GM19452 (cell line): ENCODE data around the gene LRFN3.
"Not testable (repeated sequence)": the region's sequence is repeated elsewhere in the genome, so short reads cannot be mapped to it uniquely, and the experiment has no call there.

Source experiments
- ATAC-seq: cut with Tn5 transposase; IDR thresholded peaks from one replicate; pipeline ENCODE4 v1.9.1; 2021; ENCODE audit not compliant: unreplicated experiment

LRFN3 gene, protein sequence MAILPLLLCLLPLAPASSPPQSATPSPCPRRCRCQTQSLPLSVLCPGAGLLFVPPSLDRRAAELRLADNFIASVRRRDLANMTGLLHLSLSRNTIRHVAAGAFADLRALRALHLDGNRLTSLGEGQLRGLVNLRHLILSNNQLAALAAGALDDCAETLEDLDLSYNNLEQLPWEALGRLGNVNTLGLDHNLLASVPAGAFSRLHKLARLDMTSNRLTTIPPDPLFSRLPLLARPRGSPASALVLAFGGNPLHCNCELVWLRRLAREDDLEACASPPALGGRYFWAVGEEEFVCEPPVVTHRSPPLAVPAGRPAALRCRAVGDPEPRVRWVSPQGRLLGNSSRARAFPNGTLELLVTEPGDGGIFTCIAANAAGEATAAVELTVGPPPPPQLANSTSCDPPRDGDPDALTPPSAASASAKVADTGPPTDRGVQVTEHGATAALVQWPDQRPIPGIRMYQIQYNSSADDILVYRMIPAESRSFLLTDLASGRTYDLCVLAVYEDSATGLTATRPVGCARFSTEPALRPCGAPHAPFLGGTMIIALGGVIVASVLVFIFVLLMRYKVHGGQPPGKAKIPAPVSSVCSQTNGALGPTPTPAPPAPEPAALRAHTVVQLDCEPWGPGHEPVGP

DNA sequence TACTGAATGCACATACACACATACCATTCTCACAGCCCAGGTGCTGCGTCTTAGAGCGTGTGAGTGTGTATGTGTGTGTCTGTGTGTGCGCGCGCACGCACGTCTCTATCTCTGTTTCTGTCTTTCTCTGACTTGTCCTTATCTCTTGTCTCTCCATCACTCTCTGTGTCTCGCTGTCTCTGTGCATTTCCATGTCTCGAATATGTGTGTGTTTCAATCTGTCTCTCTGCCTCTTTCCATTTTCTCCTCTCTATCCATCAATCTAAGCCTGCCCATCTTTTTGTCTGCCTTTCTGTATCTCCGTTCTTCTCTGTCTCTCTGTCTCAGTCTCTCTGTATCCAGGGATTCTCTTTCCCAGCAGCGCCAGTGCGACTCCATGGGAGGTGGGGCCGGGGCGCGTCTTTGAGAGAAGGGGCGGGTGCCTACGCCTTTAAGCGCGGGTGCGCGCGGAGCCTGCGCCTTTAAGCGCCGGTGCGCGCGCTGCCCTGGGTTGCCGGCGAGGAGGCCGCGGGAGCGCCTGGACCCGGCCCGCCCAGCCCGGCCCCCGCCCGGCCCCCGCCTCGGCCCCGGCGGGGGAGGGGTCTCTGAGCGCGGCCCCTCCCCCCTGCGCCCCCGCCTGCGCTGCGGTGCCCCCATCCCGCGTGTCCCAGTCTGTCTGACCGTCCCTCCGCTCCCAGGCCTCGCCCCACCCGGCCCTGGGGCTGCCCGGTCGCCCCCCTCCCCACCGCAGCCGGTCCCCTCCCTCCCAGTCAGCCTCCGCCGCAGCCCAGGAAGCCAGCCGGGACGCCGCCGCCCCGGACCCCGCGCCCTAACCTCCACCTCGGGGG is at the start of gene LRFN3:
Gene LRFN3 (plus strand): TSS at position 464 of the 827 bp plus-strand sequence. CDS start 3,052 bp downstream, outside the sequence.
- no peak for ATAC-seq

DNA sequence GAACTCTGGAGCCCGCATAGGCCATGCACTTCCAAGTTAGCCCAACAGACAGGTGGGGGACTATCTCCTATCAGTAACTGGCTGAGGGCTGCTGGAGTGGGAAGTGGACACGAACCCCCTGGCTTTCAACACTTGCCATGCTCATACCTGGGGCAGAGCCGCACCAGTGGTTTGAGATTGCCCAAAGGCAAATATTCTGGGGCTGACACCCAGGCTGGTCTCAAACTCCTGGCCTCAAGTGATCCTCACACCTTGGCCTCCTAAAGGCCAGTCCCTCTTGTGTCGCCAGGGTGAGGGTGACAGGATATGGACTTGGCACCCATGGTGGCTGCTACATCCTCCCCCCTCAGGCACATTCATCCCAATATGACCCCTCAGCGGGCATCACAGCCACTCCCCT is 49.0 kb upstream of the LRFN3 start:
- no peak for ATAC-seq

DNA sequence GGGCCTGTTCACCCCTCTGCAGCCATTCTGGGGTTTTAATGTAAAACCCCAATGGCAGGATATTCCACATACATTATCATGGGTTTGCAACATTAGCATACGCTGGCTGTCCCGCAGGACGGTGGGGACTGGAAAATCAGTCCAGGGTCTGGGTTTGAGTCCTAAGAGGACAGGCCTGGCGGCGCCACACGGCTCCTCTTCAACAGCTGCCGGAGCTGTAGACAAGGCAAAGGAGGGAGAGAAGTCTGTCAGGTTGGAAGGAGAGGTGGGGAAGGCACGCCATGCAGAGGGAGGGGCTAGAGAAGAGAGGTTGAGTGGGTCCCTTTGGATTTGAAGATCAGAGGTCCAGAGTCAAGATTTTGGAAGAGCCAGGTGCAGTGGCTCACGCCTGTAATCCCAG is 47.8 kb upstream of the LRFN3 start:
- ATAC-seq: no peak

DNA sequence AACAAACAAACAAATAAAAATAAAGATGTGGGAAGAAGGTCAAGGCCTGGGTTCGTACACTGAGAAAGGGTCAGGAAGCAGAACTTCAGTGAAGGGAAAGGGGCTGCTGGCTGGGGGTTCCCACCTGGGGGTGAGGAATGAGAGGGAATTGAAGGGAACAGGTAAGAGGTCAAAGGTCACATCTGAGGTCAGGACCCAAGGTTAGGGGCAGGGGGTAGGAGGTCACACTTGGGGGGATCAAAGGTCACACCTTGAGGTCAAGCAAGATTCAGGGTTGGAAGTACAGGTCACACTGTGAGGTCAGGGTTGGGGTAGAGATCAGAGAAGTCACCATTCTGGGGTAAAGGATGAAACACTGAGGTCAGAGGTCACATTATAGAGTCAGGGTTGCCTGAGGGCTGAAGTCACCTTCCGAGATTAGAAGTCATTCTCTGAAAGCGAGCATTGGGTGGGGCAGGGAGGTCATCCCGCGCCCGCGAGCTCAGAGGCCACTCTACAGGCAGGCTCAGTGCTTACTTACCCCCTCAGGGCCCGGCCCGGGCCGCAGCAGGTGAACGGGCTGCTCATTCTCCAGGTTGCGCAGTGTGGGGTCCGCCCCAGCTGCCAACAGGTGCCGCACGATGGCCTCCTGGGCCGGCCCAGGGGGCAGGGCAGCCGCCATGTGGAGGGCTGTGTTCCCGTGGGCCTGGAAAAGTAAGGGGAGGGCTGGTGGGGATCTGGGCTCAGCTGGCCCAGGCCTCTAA is 46.6 kb upstream of the LRFN3 start:
- no peak for ATAC-seq

DNA sequence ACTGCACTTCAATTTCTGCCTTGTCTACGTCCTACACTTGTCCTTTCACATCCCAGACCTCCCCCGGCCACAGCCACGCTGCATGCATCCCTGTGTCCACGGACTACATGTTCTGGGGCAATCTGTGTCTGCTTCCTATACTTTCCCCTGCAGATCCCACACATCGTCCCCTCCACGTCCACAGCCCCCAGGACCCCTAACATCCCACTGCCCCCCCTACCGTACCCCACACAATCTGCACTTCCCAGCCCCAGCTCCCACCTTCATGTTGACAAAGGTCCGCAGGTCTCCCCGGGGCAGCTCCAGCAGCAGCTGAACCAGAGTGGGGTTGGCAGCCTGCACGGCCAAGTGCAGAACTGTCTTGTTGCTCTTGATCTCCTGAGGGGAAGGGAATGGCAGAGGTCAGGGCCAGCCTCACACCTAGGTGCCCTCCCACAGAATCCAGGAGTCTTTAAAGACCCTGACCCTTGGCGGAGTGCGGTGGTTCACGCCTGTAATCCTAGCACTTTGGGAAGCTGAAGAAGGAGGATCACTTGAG is 46.0 kb upstream of the LRFN3 start:
- no peak for ATAC-seq

DNA sequence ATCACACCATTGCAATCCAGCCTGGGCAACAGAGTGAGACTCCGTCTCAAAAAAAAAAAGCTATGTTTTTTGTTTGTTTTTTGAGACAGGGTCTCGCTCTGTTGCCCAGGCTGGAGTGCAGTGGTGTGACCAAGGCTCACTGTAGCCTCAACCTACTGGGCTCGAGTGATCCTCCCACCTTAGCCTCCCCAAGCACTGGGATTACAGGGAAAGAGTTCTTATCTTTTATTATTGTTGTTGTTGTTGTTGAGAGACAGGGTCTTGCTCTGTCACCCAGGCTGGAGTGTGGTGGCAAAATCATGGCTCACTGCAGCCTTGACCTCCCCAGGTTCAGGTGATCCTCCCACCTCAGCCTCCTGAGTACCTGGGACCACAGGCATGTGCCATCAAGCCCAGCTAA is 44.4 kb upstream of the LRFN3 start:
- ATAC-seq: not testable (repeated sequence)

DNA sequence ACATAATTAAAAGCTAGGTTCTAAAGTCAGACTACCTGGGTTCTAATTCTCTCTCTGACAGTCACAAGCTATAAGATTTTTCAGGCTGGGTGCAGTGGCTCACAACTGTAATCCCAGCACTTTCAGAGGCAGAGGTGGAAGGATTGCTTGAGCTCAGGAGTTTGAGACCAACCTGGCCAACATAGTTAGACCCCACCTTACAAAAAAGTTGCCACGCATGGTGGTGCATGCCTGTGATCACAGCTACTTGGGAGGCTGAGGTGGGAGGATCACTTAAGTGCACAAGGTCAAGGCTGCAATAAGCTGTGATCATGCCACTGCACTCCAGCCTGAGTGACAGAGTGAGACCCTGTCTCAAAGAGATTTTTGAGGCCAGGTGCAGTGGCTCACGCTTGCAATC is 41.8 kb upstream of the LRFN3 start:
- ATAC-seq: no peak

DNA sequence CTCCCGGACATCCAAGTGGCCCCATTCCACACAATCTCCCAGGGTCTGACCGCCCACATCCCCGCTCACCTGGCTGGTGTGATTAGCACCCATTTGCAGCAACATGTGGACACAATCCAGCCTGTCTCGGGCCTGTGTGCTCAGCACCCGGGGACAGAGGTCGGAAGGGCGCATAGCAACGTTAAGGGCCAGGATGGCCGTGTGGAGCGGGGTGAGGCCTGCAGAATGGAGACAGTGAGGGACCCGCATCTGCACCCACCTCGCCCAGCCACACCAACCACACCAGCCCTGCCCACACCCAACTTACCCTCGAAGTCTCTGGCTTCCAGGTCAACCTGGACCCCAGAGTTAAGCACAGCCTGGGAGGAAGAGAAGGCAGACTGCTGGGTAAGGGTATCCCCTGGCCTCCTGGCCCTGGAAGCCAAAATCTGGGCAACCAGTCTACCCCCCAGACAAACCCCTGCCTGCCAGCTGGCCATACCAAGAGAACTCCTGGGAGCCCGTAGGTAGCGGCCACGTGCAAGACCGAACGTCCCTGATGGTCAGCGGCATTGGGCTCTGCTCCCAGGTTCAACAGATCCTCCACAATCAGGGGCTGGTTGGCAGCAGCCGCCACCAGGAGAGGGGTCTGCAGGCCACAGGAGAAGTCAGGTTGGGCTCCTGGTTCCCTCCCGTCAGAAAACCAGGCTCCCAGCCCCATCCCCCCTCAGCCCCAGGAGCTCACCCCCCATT is 40.1 kb upstream of the LRFN3 start:
- no peak for ATAC-seq

DNA sequence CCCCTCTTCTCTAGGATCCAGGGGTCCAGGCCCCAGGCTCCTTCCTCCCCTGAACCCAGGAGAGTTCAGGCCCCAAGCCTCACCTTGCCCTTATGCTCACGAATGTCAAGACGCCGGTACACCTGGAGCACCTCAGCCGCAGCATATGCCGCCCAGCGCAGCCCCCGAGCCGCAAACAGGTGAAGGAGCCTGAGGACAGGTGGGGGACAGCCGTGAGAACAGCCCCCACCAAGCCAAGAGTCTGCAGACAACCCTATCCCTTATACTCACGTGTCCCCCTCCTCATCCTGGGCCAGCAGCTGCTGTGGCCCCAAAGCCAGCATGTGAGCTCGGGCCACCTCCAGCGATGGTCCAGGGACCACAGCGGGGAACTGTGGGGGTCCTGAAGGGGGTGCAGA is 39.5 kb upstream of the LRFN3 start:
- no peak for ATAC-seq

DNA sequence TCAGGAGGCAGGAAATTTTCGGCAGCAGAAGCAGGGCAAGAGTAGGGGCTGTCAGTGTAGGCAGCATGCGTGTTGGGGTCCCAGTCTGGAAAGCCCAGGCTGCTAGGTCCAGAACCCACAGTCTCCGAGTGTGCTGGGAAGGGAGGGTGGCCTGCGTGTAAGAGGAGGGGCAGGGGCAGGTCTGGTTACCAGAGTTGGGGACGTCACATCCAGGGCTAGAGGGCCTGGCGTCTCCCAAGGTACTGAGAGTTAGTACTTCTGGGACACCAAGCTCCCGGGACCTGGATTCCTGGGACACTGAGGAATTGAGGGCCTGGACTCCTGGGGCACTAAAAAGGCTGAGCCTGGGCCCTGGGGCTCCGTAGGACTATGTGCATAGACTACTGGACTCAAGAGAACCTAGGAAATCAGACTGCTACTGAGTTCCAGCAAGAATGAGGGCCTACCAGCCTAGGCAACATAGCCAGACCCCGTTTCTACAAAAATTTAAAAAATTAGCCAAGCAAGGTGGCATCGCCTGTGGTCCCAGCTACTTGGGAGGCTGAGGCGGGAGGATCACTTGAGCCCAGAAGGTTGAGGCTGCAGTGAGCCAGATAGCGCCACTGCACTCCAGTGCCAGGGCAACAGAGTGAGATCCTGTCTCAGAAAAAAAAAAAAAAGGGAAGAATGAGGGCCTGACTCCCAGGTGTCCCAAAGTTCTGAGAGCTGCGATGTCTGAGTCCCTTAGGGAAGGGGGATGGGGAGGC is 38.3 kb upstream of the LRFN3 start:
- ATAC-seq: no peak

DNA sequence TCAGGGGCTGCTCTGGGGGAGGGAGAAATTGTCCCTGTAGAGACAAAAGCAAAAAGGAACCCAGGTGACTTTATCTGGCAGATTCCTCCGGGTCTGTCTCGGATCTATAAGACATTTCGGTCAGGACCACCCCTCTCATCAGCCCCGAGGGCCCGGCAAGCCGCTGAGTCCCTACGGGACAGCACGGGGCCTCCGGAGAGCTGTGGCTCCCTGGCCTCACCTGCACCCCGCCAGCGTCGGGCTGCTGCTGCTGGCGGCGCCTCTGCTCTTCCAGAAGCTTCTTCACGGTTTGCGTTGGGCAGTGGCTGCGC is 37.7 kb upstream of the LRFN3 start:
- ATAC-seq: no peak

DNA sequence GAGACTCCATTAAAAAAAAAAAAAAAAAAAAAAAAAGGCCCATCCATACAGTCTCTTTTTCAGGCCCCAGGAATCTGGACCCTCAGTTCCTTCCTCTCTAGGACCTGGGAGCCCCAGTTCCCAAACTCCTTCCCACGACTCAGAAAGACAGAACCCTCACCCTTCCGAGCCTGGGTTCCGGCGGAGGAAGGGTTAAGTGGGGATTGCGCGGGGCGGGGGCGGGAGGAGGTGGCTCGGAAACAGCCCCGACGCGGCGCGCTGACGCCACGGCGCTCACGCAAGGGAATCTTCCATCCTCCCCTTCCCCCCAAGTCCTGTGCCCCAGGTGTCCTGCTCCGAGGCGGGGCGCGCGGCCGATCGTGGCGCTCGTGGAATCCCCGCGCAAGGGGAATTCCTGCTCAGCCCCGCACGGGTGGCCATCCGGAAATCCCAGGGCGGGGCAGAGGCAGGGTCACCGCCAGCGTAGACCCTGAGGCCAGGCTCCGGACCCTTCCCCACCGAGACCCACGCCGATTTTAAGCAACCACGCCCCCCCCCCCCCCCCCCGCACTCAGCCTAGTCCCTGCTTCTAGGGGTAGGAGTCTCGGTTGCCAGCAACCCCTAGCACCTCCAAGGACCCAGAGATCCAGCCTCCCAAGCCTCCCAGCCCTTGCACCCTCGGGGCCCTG is 36.5 kb upstream of the LRFN3 start:
- peak; percentile 22 for ATAC-seq

DNA sequence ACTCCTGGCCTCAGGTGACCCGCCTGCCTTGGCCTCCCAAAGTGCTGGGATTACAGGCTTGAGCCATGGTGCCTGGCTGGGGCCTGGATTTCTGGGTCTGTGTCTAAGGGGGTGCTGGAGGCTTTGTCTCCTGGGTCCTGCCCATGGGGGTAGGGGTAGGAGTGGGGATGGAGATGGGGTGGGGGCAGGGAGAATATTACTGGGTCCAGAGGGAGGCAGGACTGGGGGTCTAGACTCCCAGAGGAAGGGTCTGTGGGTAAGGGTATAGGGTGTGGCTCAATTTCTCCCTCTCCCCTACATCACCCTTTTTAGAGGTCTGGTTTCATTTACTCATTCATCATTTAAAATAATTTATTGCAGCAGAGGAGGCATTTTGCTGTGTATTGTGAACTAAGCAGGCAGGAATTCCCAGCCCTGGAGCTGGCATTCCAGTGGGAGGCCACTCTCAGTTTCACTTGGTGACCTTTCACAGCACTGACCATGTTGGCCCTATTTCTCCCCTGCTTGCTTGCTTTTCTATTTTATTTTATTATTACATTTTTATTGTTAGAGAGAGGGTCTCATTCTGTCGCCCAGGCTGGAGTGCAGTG is 35.0 kb upstream of the LRFN3 start:
- no peak for ATAC-seq

DNA sequence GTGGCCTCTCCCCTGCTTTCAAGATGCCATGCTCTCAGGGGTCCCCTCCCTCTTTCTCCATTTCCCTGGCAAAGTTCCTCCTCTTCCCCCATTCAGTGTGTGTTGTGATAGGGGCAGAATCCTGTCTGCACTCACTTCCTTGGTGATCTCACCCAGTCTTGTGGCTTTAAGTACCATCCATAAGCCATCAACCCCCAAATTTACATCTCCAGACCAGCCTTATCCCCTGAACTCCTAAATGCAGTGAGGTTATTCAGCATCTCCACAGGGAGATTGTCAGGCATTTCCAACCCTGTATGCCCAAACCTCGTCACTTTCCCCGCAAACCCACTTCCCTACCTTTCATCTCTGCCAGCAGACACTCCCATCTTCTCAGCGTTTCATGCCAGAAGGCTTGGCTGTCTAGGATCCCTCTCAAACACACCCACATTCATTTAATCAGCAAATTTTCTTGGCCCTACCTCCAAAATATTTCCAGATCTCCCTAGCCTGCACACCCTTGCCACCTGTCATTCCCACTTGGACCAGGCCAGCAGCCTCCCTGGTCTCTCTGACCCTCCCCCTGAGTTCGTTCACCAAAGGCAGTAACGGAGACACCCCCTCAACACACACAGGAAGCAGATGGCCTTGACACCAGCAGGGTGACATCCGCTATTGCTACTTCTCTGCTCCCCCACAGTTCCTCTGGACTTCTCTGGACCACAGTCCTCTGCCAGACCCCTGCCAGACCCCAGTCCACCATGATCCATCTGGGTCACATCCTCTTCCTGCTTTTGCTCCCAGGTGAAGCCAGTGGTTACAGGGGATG is 34.1 kb upstream of the LRFN3 start, which contains the start of gene HCST:
Gene HCST (plus strand): TSS at position 676 of the 808 bp plus-strand sequence. CDS start 65 bp downstream, at position 741.
- ATAC-seq: no peak

DNA sequence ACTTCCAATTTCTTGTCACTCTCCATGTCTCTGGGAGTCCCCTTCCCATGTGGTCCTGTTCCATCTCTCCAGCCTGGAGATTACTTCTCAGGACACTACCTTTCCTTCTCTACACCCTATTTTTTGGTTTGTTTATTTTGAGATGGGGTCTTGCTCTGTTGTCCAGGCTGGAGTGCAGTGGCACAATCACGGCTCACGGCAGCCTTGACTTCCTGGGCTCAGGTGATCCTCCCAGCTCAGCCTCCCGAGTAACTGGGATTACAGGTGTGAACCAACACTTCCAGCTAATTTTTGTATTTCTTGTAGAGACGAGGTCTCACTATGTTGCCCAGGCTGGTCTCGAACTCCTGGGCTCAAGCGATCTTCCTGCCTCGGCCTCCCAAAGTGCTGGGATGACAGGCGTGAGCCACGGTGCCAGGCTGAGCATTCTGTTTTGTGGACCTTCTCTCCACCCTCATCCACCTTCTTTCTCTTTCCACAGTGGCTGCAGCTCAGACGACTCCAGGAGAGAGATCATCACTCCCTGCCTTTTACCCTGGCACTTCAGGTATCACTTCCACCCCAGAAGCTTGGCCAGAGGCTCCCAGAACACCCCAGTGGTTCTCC is 33.2 kb upstream of the LRFN3 start:
- ATAC-seq: no peak

DNA sequence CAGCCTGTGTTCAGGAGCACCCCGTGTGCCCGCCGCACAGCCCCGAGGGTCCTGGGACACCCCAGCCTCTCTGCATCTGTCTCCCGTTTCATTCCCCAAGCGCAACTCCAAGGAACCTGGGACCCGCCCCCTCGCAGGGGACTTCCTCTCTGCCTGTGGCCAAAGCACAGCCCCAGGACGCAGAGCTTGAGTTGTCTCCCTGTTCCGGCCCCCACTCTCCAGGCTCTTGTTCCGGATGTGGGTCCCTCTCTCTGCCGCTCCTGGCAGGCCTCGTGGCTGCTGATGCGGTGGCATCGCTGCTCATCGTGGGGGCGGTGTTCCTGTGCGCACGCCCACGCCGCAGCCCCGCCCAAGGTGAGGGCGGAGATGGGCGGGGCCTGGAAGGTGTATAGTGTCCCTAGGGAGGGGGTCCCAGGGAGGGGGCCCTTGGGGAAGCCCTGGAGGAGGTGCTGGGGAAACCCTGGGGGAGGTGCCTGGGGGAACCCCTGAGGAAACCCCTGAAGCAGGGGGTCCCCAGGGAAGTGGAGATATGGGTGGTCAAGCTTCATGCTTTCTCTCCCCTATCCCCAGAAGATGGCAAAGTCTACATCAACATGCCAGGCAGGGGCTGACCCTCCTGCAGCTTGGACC is 32.5 kb upstream of the LRFN3 start:
- ATAC-seq: peak; percentile 47
